Left ventricle myocardium inferior (tissue), 1 donor: ENCODE measurements around the gene SLC7A5. TPM values are rescaled to one million over a fixed set of nuclear protein-coding genes. Genes with fewer than 3 reads are reported as not detected.
"Not testable (repeated sequence)": the region's sequence is repeated elsewhere in the genome, so short reads cannot be mapped to it uniquely, and the experiment has no call there.

Experiments
- DNase-seq: peaks from one replicate; pipeline ENCODE4 v3.0.0-alpha.2; 2020
- H3K27ac ChIP-seq: fragments of 200-600 bp; replicated peaks from 2 replicates; pipeline ENCODE4 v1.8.0; 2021
- H3K27me3 ChIP-seq: fragments of 200-600 bp; 2 replicates; pipeline ENCODE4 v1.8.0; 2021; ENCODE audit warnings: low read depth
- H3K36me3 ChIP-seq: fragments of 200-600 bp; 2 replicates; pipeline ENCODE4 v1.8.0; 2021
- H3K4me1 ChIP-seq: fragments of 200-600 bp; 2 replicates; pipeline ENCODE4 v1.8.0; 2021
- H3K4me3 ChIP-seq: fragments of 200-600 bp; 2 replicates; pipeline ENCODE4 v1.8.0; 2021; ENCODE audit warnings: mild to moderate bottlenecking, moderate library complexity
- H3K9me3 ChIP-seq: fragments of 200-600 bp; replicated peaks from 2 replicates; pipeline ENCODE4 v1.8.0; 2021
- intact Hi-C: fragments of 100-400 bp; cut with micrococcal nuclease; formaldehyde crosslinking; loops from one replicate; pipeline ENCODE4 v1.11.0; 2022
- long read RNA-seq: library from polyadenylated mRNA; unstranded; transcript quantifications from one replicate; pipeline ENCODE4 v2.0.0, GENCODE V29; 2021
- total RNA-seq: library from RNA; stranded (reverse); fragmentation: NEBNext Ultra II Directional; extraction: Animal tissue kit (Norgen Biotek cat#: 25700); gene quantifications from one replicate; pipeline ENCODE4 v1.2.1, GENCODE V29; 2021
- TF ChIP-seq, protein P1 (sequence below): fragments of 200-600 bp; IDR thresholded peaks from 2 replicates; pipeline ENCODE4 v1.8.0; 2021; ENCODE audit warnings: antibody characterized with exemption, mild to moderate bottlenecking, borderline replicate concordance
- donor health status: DM: no; HTN: yes; CAD: no; lungs with severe emphysema.

SLC7A5 gene
- total RNA-seq: 4.6 TPM
- long read RNA-seq, partial matches to known transcripts: 0 of 6 reads
- long read RNA-seq, other reads (novel, unspliced or antisense): 6 of 6 reads

DNA sequence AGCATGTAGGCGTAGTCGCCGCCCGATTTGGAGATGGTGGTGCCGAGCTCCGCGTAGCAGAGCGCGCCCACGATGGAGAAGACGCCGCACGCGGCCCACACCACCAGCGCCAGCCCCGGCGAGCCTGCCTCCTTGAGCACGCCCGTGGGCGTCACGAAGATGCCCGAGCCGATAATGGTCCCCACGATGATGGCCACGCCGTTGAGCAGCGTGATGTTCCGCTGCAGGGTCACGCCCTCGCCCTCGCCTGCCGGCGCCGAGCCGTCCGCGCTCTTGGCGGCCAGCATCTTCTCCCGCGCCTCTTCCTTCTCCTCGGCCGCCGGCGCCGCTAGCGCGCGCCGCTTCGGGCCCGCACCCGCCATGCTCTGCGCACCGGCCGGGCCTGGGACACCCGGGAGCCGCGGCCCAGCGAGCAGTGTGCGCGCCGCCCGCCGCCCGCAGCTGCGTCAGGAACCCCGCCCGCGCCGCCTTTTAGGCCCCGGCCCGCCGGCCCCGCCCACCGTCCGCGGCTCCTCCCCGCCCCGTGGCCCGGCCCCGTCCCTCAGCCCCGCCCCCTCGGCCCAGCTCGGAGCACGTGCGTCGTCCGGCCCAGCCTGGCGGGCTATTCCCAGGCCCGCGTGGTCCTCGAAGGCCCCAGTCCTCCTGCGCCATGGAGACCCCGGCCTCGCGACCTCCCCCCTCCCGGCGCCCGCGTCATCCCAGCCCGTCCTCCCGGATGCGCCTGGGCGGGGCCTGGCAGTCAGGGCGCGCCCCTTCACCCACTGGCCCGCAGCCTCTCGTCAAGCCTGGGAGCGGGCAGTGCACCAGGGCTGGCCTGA, at the start of gene SLC7A5:
Gene SLC7A5, minus strand, starts transcription at position 447 of the 818 bp plus-strand sequence. Its CDS starts 85 bp downstream, at position 362.
- Histone ChIP-seq H3K4me3 (peak within 1 kb of the TSS; percentile 69), H3K27me3 (peaks cover 43% of the 10 kb centered on the region), H3K27ac (peak within 1 kb of the TSS; percentile 8), H3K4me1 (peaks cover 21% of the 10 kb centered on the region)
- H3K9me3 ChIP-seq, intact Hi-C loops, H3K36me3 ChIP-seq: not testable (repeated sequence)
- peak; percentile 82 for DNase-seq

GRCh38 chr16:87918338-87918737, 49.0 kb upstream of the SLC7A5 start:
- no peaks in the 10 kb centered on the region for H3K36me3 ChIP-seq
- TF ChIP-seq, protein P1, sequence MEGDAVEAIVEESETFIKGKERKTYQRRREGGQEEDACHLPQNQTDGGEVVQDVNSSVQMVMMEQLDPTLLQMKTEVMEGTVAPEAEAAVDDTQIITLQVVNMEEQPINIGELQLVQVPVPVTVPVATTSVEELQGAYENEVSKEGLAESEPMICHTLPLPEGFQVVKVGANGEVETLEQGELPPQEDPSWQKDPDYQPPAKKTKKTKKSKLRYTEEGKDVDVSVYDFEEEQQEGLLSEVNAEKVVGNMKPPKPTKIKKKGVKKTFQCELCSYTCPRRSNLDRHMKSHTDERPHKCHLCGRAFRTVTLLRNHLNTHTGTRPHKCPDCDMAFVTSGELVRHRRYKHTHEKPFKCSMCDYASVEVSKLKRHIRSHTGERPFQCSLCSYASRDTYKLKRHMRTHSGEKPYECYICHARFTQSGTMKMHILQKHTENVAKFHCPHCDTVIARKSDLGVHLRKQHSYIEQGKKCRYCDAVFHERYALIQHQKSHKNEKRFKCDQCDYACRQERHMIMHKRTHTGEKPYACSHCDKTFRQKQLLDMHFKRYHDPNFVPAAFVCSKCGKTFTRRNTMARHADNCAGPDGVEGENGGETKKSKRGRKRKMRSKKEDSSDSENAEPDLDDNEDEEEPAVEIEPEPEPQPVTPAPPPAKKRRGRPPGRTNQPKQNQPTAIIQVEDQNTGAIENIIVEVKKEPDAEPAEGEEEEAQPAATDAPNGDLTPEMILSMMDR: no peak
- DNase-seq: no peak
- H3K9me3 ChIP-seq: no peaks in the 10 kb centered on the region
- no peak overlapping the region for H3K4me3 ChIP-seq
- H3K4me1 ChIP-seq: peaks cover 17% of the 10 kb centered on the region
- peaks cover 4% of the 10 kb centered on the region for H3K27me3 ChIP-seq
- H3K27ac ChIP-seq: peak overlapping the region; percentile 8
- intact Hi-C loops: no loop called here

DNA sequence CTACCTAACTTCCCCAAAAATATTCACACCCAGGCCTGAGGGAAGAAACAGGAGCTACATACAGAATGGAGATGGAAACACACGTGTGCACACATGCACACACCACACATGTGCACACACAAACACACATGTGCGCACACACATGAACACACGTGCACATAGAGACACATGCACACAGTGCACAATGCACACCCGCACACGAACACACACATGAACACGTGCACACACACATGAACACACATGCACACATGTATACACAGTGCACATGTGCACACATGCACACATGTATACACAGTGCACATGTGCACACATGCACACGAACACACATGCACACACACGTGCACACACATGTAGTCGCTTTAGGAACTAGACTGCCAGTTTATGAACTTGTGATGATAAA, 48.2 kb upstream of the SLC7A5 start:
- peaks cover 10% of the 10 kb centered on the region for H3K4me1 ChIP-seq
- no peak overlapping the region for H3K27ac ChIP-seq
- TF ChIP-seq, protein P1: no peak
- H3K36me3 ChIP-seq: no peaks in the 10 kb centered on the region
- peaks cover 4% of the 10 kb centered on the region for H3K27me3 ChIP-seq
- intact Hi-C loops: no loop called here
- no peaks in the 10 kb centered on the region for H3K9me3 ChIP-seq
- no peak for DNase-seq
- H3K4me3 ChIP-seq: no peak overlapping the region

DNA sequence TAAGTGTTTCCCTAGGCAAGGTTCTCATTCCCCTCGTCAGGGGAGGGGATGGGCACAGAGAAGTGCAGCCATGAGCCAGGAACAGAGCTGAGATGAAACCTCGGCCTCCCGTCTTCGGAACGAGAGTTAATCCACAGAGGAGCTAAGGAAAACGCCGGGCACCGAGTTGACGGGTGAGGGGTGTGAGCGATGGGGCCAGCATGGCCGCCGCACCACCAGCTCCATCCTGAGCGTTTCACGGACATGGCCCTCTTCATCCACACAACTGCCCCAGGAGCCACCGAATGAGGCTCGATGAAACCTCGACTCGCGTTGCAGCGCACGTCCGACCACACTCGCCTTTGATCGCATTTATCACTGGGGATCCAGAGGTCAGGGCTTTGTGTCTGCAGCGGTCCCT, 45.5 kb upstream of the SLC7A5 start:
- Histone ChIP-seq H3K9me3 (no peaks in the 10 kb centered on the region), H3K27me3 (peaks cover 6% of the 10 kb centered on the region), H3K4me1 (peaks cover 11% of the 10 kb centered on the region), H3K36me3 (no peaks in the 10 kb centered on the region), H3K27ac (no peak overlapping the region), H3K4me3 (no peak overlapping the region)
- intact Hi-C loops: no loop called here
- DNase-seq: no peak
- TF ChIP-seq, protein P1: no peak

DNA sequence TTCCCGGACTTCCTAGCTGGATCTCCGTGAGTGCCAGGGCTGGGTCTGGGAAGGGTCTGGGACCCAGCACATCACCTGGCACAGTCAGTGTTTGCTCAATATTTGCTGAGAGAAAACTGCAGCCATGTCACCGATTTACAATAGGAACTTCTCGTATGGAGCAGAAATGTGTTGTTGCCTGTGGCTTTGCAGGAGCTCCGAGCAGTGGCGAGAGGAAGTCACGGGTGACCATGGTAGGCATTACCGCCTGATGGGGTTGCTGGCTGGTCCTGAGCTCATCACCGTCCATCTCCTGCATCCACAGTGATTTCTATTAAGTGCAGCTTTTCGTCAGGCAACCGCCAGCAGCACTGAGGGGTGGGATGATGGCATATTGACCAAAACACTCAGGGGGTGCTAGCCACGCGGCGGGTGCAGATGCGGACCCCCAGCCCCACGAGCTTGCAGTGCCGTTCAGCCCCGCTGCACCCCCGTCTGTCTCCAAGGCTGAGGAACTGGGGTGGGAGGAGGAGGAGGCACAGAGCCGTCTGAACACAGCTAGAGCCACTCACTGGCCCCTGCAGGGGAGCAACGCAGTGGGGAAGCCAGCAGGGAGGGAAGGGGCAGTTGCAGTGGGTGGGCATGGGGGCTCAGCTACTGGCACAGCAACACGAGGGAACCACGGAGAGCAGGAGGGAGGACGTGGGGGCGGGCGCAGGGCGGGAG, 44.9 kb upstream of the SLC7A5 start:
- H3K4me3 ChIP-seq, H3K9me3 ChIP-seq, DNase-seq, H3K27ac ChIP-seq, H3K36me3 ChIP-seq, intact Hi-C loops: not testable (repeated sequence)
- Histone ChIP-seq H3K4me1 (peaks cover 17% of the 10 kb centered on the region), H3K27me3 (peaks cover 10% of the 10 kb centered on the region)

GRCh38 chr16:87912691-87913090, 43.4 kb upstream of the SLC7A5 start:
- DNase-seq, H3K27ac ChIP-seq, intact Hi-C loops, H3K4me3 ChIP-seq, H3K36me3 ChIP-seq, H3K9me3 ChIP-seq: not testable (repeated sequence)
- H3K27me3 ChIP-seq: peaks cover 25% of the 10 kb centered on the region
- H3K4me1 ChIP-seq: peaks cover 14% of the 10 kb centered on the region

- intact Hi-C loops, H3K36me3 ChIP-seq, H3K9me3 ChIP-seq, H3K4me3 ChIP-seq: not testable (repeated sequence)
- H3K27ac ChIP-seq: peak overlapping the region; percentile 82
- peaks cover 34% of the 10 kb centered on the region for H3K27me3 ChIP-seq
- peak; percentile 84 for DNase-seq
- peaks cover 14% of the 10 kb centered on the region for H3K4me1 ChIP-seq
Observed at GRCh38 chr16:87911106-87911763, 41.9 kb upstream of the SLC7A5 start.
